ENCODE results near the gene ENOX1. TPM values are rescaled to one million over a fixed set of nuclear protein-coding genes. Genes with fewer than 3 reads are reported as not detected.
"Not testable (repeated sequence)": the region's sequence is repeated elsewhere in the genome, so short reads cannot be mapped to it uniquely, and the experiment has no call there.

ENOX1 gene
- total RNA-seq, 2 experiments from 2014 or later, result not detected

GRCh38 chr13:43433691-43434141, 353.1 kb downstream of the ENOX1 start:
- H3K27ac Mint-ChIP-seq, result no peak overlapping the region
- no peak overlapping the region for H3K4me3 Mint-ChIP-seq
- no peaks in the 10 kb centered on the region for H3K9me3 Mint-ChIP-seq
- DNase-seq, result no peak
- POLR2A ChIA-PET, result no interaction called here
- no peaks in the 10 kb centered on the region for H3K4me1 Mint-ChIP-seq
- ATAC-seq (ENCODE audit: low read depth), result no peak
- no peaks in the 10 kb centered on the region for H3K36me3 Mint-ChIP-seq
- peaks cover 10% of the 10 kb centered on the region for H3K27me3 Mint-ChIP-seq

DNA sequence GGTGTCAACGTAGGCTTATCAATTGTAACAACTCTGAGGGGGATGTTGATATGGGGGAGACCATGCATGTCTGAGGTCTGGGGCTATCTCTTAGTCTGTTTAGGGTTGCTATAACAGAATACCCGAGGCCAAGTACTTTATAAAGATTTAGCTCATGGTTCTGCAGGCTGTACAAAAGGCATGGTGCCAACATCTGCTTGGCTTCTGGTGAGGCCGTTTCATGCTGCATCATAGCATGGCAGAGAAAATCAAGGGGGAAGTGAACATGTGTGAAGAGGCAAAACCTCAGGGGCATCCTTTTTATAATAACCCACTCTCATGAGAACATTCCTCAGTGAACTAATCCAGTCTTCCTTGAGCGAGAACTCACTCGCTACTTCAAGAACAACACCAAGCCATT, 353.8 kb downstream of the ENOX1 start:
- Mint-ChIP-seq H3K27ac (no peak overlapping the region), H3K4me1 (no peaks in the 10 kb centered on the region), H3K9me3 (no peaks in the 10 kb centered on the region), H3K4me3 (no peak overlapping the region), H3K27me3 (peaks cover 10% of the 10 kb centered on the region), H3K36me3 (no peaks in the 10 kb centered on the region)
- ATAC-seq (ENCODE audit: low read depth) (no peak), DNase-seq (no peak)
- POLR2A ChIA-PET, result no interaction called here

GRCh38 chr13:43431841-43432240, 354.9 kb downstream of the ENOX1 start:
- no peak for DNase-seq
- Mint-ChIP-seq H3K36me3 (no peaks in the 10 kb centered on the region), H3K4me1 (no peaks in the 10 kb centered on the region), H3K4me3 (no peak overlapping the region), H3K27me3 (peaks cover 4% of the 10 kb centered on the region), H3K9me3 (no peaks in the 10 kb centered on the region), H3K27ac (no peak overlapping the region)
- POLR2A ChIA-PET, result no interaction called here
- ATAC-seq (ENCODE audit: low read depth), result no peak

- H3K36me3 Mint-ChIP-seq, result no peaks in the 10 kb centered on the region
- ATAC-seq (ENCODE audit: low read depth), result no peak
- H3K4me3 Mint-ChIP-seq, result no peak overlapping the region
- DNase-seq, result no peak
- H3K27ac Mint-ChIP-seq, result no peak overlapping the region
- peaks cover 4% of the 10 kb centered on the region for H3K27me3 Mint-ChIP-seq
- no peaks in the 10 kb centered on the region for H3K9me3 Mint-ChIP-seq
- POLR2A ChIA-PET, result no interaction called here
- H3K4me1 Mint-ChIP-seq, result no peaks in the 10 kb centered on the region
These were observed 355.5 kb downstream of the ENOX1 start for GRCh38 chr13:43431290-43431716.

GRCh38 chr13:43428545-43429296, 358.1 kb downstream of the ENOX1 start:
- ATAC-seq (ENCODE audit: low read depth), result no peak
- POLR2A ChIA-PET, result no interaction called here

GRCh38 chr13:43426355-43426754, 360.4 kb downstream of the ENOX1 start:
- no peaks in the 10 kb centered on the region for H3K9me3 Mint-ChIP-seq
- no peaks in the 10 kb centered on the region for H3K36me3 Mint-ChIP-seq
- POLR2A ChIA-PET, result no interaction called here
- H3K4me1 Mint-ChIP-seq, result no peaks in the 10 kb centered on the region
- ATAC-seq (ENCODE audit: low read depth) (no peak), DNase-seq (no peak)
- no peak overlapping the region for H3K4me3 Mint-ChIP-seq
- no peak overlapping the region for H3K27ac Mint-ChIP-seq
- H3K27me3 Mint-ChIP-seq, result peaks cover 8% of the 10 kb centered on the region

More at GRCh38 chr13:43428545-43429296, 358.1 kb downstream of the ENOX1 start:
- no peak overlapping the region for H3K4me3 Mint-ChIP-seq
- no peak for DNase-seq
- H3K9me3 Mint-ChIP-seq, result no peaks in the 10 kb centered on the region
- no peaks in the 10 kb centered on the region for H3K4me1 Mint-ChIP-seq
- H3K27me3 Mint-ChIP-seq, result peaks cover 2% of the 10 kb centered on the region
- H3K36me3 Mint-ChIP-seq, result no peaks in the 10 kb centered on the region
- H3K27ac Mint-ChIP-seq, result no peak overlapping the region

DNA sequence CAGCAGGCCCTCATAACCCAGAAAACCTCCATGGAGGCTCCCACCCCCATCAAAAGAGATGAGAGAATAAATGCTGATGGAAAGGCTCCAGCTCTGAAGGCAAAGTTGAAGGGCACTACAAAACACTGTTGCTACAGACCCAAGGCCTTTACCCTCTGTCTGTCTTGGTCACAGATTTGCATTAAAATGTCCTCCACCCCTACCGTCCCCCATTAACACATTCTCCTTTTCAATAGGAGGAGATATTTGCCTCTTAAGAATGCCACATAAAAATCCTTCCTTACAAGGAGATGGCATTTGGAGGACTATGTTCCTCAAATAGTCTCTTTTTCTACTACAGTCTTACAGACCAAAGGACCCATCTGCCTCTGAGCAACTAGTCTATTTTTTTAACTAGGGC, 361.5 kb downstream of the ENOX1 start:
- DNase-seq, result no peak
- Mint-ChIP-seq H3K4me3 (no peak overlapping the region), H3K36me3 (no peaks in the 10 kb centered on the region), H3K27me3 (peaks cover 15% of the 10 kb centered on the region), H3K4me1 (no peaks in the 10 kb centered on the region), H3K27ac (no peak overlapping the region), H3K9me3 (no peaks in the 10 kb centered on the region)
- POLR2A ChIA-PET, result no interaction called here
- ATAC-seq (ENCODE audit: low read depth), result no peak

- ATAC-seq (ENCODE audit: low read depth) (no peak), DNase-seq (no peak)
- no peak overlapping the region for H3K4me3 Mint-ChIP-seq
- no peak overlapping the region for H3K27ac Mint-ChIP-seq
- no peaks in the 10 kb centered on the region for H3K4me1 Mint-ChIP-seq
- H3K27me3 Mint-ChIP-seq, result peaks cover 15% of the 10 kb centered on the region
- POLR2A ChIA-PET, result no interaction called here
- H3K36me3 Mint-ChIP-seq, result no peaks in the 10 kb centered on the region
- H3K9me3 Mint-ChIP-seq, result no peaks in the 10 kb centered on the region
These were observed 362.4 kb downstream of the ENOX1 start for GRCh38 chr13:43424412-43424811.

DNA sequence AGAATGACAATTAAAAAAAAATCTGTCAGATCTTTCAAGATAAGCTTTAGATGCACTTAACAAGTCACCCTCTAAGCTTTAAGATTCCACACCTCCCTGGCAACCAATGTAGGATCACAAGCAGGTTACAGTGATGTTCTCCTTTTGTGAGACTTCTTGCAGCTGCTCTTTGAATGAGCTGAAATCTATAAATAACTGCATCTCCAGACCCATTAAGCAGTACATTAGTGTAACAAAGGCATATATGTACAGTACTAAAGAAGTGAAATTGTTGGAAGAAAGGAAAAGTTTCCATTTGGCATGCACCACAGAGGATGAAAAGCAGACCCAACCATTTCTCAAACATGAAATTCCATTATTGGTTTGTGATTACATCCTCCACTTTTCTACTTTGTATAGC, 364.7 kb downstream of the ENOX1 start:
- no peak overlapping the region for H3K27ac Mint-ChIP-seq
- DNase-seq (no peak), ATAC-seq (ENCODE audit: low read depth) (no peak)
- no peaks in the 10 kb centered on the region for H3K4me1 Mint-ChIP-seq
- no peaks in the 10 kb centered on the region for H3K9me3 Mint-ChIP-seq
- peaks cover 14% of the 10 kb centered on the region for H3K27me3 Mint-ChIP-seq
- H3K36me3 Mint-ChIP-seq, result no peaks in the 10 kb centered on the region
- H3K4me3 Mint-ChIP-seq, result no peak overlapping the region
- POLR2A ChIA-PET, result no interaction called here

DNA sequence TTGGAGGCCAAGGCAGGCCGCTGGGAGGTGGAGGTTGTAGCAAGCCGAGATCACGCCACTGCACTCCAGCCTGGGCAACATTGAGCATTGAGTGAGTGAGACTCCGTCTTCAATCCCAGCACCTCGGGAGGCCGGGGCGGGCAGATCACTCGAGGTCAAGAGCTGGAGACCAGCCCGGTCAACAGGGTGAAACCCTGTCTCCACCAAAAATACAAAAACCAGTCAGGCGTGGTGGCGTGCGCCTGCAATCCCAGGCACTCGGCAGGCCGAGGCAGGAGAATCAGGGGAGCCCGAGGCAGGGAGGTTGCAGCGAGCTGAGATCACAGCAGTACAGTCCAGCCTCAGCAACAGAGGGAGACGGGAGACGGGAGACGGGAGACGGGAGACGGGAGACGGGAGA, 369.9 kb downstream of the ENOX1 start:
- DNase-seq; H3K9me3 Mint-ChIP-seq; H3K4me1 Mint-ChIP-seq; POLR2A ChIA-PET; H3K27ac Mint-ChIP-seq; ATAC-seq (ENCODE audit: low read depth); H3K4me3 Mint-ChIP-seq; H3K36me3 Mint-ChIP-seq: not testable (repeated sequence)
- peaks cover 11% of the 10 kb centered on the region for H3K27me3 Mint-ChIP-seq

GRCh38 chr13:43416408-43416807, 370.4 kb downstream of the ENOX1 start:
- H3K4me1 Mint-ChIP-seq; ATAC-seq (ENCODE audit: low read depth); POLR2A ChIA-PET; H3K9me3 Mint-ChIP-seq; H3K27ac Mint-ChIP-seq; DNase-seq; H3K36me3 Mint-ChIP-seq; H3K4me3 Mint-ChIP-seq: not testable (repeated sequence)
- peaks cover 11% of the 10 kb centered on the region for H3K27me3 Mint-ChIP-seq

- H3K4me3 Mint-ChIP-seq; POLR2A ChIA-PET; H3K27ac Mint-ChIP-seq; DNase-seq; H3K36me3 Mint-ChIP-seq; ATAC-seq (ENCODE audit: low read depth); H3K4me1 Mint-ChIP-seq; H3K9me3 Mint-ChIP-seq: not testable (repeated sequence)
- peaks cover 14% of the 10 kb centered on the region for H3K27me3 Mint-ChIP-seq
These were observed 370.8 kb downstream of the ENOX1 start for GRCh38 chr13:43415903-43416391.

DNA sequence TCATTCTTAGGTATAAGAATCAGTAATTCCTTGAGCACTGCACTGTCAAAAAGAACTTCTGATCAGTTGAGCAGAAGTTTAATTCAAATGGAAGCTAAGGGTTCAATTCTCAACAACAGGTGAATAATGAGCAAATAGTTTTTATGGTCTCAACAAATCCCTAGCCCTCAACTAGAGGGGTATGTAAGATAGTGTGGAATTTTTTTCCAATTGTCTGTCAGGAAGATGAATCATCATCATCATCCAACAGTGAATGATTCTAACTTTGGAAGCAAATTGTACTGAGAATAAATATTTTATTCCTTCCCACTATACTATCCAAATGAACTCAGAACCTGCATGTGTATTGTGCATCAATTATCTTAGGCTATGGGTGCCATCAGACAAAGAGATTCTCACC, 372.7 kb downstream of the ENOX1 start:
- H3K27me3 Mint-ChIP-seq, result peaks cover 9% of the 10 kb centered on the region
- no peak overlapping the region for H3K27ac Mint-ChIP-seq
- POLR2A ChIA-PET, result no interaction called here
- H3K36me3 Mint-ChIP-seq, result no peaks in the 10 kb centered on the region
- ATAC-seq (ENCODE audit: low read depth), result no peak
- no peak overlapping the region for H3K4me3 Mint-ChIP-seq
- H3K4me1 Mint-ChIP-seq, result no peaks in the 10 kb centered on the region
- no peaks in the 10 kb centered on the region for H3K9me3 Mint-ChIP-seq
- no peak for DNase-seq

- H3K27me3 Mint-ChIP-seq, result peaks cover 12% of the 10 kb centered on the region
- H3K36me3 Mint-ChIP-seq, result no peaks in the 10 kb centered on the region
- no peak overlapping the region for H3K4me3 Mint-ChIP-seq
- no peaks in the 10 kb centered on the region for H3K4me1 Mint-ChIP-seq
- no peak overlapping the region for H3K27ac Mint-ChIP-seq
- POLR2A ChIA-PET, result no interaction called here
- DNase-seq (no peak), ATAC-seq (ENCODE audit: low read depth) (no peak)
- H3K9me3 Mint-ChIP-seq, result no peaks in the 10 kb centered on the region
These were observed 375.0 kb downstream of the ENOX1 start for GRCh38 chr13:43411741-43412140.
